ENCODE measurements around the gene SH2D3A. TPM values are rescaled to one million over a fixed set of nuclear protein-coding genes. Genes with fewer than 3 reads are reported as not detected.
"Not testable (repeated sequence)": the region's sequence is repeated elsewhere in the genome, so short reads cannot be mapped to it uniquely, and the experiment has no call there.

Gene SH2D3A
- total RNA-seq, 1 donor from 2014 or later, result 6.3 TPM

DNA sequence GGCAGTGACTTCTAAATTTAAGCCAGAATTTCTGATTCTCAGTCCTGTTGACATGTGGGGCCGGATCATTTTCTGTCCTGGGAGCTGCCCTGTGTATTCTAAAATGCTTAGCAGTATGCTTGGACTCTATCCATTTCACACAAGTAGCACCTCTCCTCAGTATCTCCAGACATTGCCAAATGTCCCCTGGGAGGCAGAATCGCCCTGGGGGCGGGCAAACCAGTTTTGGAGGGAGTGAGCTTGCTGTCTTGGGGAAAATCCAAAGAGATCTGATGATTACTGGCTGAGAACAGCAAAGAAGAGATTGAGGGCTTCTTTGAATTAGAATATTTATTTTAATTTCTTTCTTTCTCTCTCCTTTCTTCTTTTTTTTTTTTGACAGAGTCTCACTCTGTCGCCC is 21.7 kb upstream of the SH2D3A start:
- DNase-seq, result no peak

DNA sequence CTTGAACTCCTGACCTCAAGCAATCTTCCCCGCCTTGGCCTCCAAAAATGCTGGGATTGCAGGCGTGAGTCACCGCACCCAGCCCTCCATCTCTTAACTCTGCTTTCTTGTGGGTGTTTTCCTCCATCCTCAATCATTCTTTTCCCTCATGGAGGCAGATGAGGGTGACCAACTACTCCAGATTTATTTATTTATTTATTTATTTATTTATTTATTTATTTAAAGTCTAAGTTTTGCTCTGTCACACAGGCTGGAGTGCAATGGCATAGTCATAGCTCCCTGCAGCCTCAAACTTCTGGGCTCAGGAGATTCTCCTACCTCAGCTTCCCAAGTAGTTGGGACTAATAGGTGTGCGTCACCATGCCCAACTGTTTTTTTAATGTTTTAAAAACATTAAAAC is 20.2 kb upstream of the SH2D3A start:
- DNase-seq, result no peak

DNA sequence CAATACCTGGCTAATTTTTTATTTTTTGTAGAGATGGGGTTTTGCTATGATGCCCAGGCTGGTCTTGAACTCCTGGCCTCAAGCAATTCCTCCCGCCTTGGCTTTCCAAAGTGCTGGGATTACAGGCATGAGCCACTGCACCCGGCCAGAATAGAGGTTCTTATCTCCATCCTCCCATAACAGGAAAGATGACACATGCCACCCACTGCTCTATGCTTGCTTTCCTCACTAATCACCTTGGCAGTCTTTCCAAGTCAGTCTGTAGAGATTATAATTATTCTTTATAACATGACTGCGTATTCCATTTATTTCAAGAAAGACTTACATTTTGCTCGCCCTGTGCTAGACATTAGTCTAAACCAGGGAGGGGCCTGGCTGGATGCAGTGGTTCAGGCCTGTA is 12.0 kb upstream of the SH2D3A start:
- no peak for DNase-seq

DNA sequence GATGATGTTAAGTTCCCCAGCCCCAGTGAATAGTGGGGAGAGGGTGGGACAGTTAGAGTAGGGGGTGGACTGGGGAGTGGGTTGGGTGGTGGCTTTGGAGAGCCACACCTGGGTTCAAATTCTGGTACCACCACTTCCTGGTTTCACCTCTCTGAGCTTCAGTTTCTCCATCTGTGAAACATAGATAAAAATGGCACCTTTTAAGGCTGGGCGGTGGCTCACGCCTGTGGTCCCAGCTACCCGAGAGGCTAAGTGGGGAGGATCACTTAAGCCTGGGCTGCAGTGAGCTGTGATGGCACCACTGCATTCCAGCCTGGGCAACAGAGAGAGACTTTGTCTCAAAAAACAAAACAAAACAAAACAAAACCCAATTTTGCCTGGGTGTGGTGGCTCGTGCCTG is 11.2 kb upstream of the SH2D3A start:
- DNase-seq, result no peak

DNA sequence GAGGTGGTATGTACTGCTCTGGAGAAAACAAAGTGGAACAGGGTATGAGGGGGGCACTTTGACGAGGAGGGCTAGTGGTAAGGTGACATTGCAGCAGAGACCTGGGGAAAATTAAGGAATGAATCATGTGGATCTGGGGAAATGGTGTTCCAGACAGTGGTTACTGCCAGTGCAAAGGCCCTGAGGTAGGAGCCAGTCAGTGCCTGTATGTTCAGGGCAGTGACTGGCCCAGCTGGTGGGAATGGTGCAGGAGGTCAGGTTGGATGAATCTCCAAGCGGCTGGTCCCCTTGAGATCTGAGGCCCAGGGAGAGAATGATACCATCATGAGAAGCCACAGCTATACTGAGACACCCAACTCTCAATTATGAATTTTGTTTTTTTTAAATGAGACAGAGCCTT is 10.2 kb upstream of the SH2D3A start:
- DNase-seq, result no peak

DNA sequence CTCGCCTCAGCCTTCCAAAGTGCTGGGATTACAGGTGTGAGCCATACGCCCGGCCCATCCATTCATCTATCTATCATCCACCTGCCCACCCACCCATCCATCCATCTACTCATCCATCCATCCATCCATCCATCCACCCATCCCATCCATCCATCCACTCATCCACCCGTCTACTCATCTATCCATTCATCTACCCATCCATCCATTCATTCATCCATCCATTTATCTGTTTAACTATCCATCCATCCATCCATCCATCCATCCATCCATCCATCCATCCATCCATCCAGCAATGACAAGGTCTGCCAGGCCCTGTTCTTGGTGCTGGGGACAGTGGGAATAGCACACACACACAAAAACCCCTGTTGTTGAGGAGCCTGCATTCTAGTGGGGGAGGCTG is 9.8 kb upstream of the SH2D3A start:
- no peak for DNase-seq

DNA sequence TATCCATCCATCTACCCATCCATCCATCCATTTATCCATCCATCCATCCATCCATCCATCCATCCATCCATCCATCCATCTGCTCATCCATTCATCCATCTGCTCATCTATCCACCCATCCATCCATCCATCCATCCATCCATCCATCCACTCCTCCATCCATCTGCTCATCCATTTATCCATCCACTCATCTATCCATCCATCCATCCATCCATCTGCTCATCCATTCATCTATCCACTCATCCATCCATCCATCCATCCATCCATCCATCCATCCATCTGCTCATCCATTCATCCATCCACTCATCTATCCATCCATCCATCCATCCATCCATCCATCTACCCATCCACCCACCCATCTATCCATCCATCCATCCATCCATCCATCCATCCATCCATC is 8.8 kb upstream of the SH2D3A start:
- not testable (repeated sequence) for DNase-seq

DNA sequence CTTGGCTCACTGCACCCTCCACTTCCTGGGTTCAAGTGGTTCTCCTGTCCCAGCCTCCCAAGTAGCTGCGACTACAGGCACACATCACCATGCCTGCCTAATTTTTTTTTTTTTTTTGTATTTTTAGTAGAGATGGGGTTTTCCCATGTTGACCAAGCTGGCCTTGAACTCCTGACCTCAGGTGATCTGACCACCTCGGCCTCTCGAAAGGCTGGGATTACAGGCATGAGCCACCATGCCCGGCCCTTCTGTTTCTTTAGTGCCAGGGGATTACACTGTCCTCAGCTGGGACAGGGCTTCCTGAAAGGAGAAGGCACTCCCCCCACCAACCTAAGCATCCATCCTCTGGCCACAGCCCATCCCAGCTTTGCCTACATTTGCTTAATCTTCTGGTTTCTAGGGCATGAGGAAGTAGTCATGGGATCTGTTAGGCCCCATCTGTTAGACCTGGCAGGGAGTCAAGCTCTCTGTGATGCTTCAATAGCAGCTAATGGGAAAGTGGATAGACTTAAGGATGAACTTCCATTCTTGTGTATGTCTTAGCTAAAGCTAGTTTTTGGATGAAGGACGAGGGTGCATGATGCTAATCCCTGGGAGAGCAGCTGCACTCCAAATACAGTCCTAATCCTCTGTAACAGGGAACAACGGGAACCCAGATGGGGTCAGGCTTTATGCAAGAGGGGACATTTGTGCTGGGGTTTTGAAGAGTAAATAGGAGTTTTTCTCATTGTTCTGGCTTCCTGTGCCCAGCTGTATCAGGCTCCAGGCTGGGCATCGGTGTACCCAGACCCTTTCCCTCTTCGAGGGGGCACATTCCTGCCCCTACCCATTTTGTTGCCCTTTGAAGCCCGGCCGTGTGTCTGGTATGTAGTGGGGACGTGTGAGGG is 7.8 kb upstream of the SH2D3A start:
- DNase-seq, result no peak

DNA sequence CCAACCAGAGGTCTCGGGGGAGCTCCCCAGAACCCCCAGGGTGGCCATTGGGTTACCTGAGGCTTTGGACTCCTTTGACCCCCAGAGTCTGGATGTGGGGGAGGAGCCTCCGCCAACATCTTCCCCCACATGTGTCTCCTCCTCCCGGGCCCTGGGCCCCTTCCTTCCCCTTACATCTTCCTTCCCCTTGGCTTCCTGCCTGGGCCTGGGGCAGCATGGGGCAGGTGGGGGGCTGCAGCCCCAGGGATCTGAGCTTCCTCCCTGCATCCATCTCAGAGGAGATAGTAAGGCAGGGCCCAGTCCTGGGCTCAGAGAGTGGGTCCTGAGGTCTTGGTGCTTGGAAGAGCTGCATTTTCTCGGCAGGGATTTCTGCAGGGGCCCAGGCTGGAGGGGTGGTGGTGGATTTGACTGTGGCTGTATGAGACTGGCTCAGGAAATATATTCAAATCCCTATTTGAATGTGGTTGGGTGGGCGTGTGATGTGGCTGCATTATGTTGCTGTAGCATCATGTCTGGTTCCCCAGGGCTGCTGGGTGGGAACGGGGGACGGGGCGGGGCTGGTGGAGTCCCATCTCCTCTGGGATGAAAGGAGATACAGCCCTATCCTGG is 6.2 kb upstream of the SH2D3A start:
- no peak for DNase-seq

DNA sequence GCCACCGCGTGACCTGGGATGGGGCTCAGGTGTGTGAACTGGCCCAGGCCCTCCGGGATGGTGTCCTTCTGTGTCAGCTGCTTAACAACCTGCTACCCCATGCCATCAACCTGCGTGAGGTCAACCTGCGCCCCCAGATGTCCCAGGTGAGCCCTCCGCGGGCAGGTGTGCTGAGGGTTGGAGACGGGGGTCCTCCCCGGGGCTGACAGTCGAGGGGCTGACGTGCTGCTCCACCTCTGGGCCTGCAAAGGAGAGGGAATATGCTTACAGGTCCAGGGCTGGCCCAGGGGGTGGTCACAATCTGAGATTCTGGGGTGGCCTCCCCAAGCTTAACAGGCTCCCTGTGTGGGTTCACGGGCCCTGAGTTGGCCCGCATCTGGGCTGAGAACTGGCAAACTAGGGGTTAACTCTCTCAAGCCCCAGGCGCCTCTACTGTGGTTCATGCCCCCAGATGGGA is 5.7 kb upstream of the SH2D3A start:
- no peak for DNase-seq

DNA sequence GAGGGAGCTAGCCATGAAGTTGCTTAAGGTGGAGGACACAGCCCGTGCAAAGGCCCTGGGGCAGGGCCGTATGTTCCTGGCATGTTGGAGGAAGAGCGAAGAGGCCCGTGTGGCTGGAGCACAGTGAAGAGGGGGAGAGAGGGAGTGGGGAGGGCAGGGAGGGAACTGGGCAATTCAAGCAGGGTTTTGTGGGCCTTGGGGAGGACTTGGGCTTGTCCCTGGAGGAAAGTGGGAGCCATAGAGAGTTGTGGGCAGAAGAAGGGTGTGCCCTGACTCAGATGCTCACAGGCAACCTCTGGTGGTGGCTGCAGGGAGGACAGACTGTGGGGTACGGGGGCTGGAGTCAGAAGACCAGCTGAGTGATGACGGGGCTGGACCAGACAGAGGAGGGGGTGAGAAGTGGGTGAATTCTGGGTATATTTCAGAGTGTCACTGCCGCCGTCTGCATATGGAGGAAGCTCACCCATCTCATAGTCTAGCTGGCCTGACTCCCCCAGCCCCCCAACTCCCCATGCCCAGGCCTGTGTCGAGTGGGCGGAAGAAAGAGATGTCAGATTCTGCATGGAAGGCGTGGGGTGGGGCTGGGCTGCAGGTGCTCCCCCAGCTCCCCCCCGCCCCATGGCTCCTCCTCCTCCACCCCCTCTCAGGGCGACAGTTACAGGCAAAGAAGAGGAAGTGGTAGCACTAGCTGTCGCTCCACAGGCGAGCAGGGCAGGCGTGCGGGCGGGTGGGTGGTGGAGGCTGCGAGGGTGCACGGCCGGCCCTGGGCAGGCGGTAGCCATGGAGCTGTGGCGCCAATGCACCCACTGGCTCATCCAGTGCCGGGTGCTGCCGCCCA is 5.0 kb upstream of the SH2D3A start, which contains the start of gene VAV1:
Gene VAV1, plus strand, starts transcription at position 681 of the 838 bp plus-strand sequence. Its CDS starts 100 bp downstream, at position 781.
- peak; percentile 12 for DNase-seq

DNA sequence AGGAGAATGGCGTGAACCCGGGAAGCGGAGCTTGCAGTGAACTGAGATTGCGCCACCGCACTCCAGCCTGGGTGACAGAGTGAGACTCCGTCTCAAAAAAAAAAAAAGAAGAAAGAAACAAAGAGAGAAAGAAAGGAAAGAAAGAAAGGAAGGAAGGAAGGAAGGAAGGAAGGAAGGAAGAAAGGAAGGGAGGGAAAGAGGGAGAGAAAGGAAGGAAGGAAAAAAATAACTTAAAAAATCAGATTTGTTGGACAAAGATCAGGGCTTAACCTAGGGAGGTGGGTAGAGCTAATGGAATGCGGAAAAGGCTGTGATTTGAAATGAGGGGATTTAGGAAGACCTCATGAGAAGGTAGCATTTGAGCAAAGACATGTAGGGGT is 4.4 kb upstream of the SH2D3A start:
- not testable (repeated sequence) for DNase-seq

DNA sequence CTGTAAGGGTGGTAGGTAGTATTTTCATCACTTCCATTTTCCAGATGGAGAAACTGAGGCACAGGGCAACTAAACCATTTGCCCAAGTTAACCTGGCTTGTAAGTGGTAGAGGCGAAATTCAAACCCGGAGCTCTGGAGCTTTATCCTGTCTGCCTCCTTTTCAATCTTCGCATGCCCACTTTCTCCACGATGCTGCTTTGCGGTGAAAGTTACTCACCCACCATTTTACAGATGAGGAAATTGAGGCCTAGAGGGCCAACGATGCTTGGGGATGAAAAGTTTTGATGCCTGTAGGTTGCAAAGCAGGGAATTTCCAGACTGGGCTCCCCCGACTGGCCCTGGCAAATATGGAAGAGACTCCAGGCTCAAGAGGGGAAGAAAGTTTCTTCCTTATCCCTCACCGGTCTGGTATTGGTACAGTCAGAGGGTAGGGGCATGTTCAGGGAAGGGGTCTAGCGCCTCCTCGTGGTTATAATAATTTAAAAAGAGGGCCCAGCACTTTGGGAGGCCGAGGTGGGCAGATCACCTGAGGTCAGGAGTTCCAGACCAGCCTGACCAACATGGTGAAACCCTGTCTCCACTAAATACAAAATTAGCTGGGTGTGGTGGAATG is 1.9 kb upstream of the SH2D3A start:
- DNase-seq, result peak; percentile 50

DNA sequence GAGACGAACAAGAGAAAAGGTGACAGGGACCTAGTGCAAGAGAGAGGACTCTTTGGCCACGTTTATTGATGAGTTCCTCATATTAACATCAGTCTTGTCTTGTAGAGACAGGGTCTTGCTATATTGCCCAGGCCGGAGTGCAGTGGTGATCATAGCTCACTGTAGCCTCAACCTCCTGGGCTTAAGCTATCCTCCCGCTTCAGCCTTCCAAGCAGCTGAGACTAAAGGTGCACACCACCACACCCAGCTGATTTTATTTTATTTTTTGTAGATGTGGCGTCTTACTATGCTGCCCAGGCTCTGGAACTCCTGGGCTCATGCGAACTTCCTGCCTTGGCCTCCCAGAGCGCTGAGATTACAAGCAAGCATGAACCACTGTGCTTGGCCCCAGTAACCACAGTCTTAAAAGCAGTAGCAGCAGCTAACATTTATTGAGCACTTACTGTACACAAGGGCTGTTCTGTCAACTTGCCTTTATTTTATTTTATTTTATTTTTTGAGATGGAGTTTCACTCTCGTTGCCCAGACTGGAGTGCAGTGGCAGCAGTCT is 1.1 kb upstream of the SH2D3A start:
- DNase-seq, result no peak

DNA sequence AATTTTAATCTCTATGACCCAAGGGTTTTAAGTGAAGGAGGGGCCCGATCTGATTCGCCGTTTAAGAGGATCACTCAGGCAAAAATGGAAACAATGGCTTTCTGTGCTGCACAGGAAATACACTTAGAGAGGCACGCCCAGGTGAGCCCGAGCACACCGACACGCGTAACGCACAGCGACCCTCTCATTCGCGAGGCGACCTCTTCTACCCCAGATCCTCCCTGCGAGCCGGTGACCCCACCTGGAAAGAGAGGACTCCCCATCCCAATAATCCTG is 216 bp downstream of the SH2D3A start:
- DNase-seq, result no peak

DNA sequence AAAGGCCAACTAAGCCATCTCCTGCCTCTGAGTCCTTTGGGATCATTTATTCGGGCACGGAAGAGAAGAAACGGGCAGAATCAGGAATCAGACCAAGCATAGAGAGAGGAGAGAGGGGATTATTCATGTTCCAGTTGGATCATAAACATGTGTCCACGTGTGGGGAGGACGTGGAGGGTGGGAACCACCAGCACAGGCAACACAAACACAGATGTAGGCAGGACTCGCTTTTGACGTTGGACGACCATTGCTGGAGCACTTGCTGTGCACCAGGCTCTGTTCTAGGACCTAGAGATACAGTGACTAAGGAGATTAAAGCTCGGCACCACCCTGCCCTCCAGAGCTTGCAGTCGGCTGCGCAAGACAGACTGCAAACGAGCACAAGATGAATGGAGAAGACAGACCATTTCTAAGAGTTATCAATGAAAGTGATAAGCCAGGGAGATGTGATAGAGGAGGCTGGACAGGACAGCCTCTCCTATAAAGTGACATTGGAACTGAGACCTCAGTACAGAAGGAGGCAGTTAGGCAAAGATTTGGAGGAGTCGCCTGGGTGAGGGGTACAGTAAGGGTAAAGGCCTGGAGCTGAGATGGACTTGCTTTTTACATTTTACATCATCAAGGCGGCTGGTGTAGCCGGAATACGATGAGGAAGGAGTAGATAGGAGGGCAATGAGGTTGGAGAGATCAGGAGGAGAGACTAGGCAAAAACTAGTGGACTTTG is 716 bp downstream of the SH2D3A start:
- no peak for DNase-seq

DNA sequence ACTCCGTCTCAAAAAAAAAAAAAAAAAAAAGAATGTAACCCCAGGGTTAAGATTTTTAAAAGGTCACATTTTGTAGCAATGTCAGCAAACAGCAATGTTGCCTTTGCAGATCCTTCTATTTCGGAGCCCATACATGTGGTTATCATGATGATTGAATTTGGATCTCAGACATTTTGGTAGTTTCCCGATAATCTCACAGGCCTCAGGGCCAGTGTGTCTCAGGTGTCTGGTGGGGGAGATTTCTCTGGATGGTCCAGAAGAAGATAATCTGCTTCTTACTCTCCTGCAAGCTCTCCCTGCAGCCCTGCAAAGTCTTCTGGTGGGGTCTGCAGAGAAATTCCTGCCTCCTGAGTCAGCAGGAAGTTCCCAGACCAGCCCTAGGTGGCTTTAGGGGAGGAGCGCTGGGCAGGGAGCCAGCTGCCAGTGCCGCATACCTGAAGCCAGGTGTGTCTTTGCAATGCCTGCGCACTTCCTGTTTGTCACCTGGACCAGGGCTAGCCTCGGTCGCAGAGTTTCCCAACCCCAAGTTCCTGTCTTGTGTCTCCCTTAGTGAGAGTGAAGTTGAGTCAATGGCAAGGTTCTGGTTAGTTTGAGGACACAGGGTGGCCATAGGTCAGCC is 1.4 kb downstream of the SH2D3A start:
- no peak for DNase-seq

DNA sequence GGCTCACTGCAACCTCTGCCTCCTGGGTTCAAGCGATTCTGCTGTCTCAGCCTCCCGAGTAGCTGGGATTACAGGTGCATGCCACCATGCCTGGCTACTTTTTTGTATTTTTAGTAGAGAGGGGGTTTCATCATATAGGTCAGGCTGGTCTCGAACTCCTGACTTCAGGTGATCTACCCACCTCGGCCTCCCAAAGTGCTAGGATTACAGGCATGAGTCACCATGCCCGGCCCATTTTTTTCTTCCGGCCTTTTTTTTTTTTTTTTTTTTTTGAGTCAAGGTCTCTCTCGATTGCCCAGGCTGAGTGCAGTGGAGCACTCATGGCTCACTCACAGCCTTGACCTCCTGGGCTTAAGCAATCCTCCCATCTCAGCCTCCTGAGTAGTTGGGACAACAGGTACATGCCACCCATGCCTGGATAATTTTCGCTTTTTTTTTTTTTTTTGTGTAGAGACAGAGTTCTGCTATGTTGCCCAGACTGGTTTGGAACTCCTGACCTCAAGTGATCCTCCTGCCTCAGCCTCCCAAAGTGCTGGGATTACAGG is 4.9 kb downstream of the SH2D3A start:
- DNase-seq, result not testable (repeated sequence)

DNA sequence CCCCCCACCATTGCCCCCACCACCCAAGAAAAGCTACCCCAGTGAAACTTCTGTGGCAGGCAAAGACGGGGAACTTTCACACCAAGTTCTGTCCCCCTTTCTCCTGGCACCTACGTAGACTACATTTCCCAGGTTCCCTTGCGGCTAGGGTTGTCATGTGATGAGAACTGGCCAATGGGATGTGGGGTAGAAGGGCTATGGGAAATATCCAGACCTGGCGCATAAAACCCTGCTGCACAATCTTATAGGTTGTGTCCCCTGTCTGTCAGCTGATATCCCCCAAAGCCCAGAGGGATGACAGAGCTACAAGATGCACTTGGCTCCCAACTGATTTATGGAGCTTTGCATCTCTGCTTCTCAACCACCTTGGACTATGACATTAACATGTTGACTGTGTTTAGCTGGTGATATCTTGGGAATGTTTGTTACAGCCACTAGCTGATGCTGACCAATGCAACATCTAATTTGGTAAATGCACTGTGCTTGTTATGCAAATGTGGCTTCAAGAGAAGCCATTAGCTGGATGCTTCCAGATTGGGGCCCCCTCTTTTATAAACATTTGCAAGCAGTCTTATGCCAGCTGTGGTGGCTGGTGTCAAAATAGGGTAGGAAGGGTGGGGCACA is 6.1 kb downstream of the SH2D3A start:
- peak; percentile 43 for DNase-seq

DNA sequence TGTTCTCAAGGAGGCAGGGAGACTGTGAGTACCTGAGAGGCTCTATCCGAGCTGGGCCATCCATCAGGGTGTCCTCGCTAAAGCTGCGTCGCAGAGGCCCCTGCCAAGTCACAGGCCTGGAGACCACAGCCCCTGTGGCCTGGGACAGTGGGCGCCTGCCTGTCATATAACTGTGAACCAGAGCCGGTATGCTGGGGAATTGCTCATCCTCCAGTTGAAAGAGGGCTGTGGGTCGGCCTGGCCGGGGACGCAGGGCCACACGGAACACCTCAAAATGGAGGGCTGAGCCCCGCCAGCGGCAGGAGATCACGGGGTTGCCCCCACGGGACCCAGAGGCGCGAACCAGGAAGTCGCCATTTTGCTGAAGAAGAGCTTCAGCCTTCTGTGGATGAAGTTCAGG is 6.6 kb downstream of the SH2D3A start:
- DNase-seq, result no peak
